Hepatocyte (in vitro differentiated cells): ENCODE data around the gene CHST11.

ENCODE experiments used
- CTCF ChIP-seq: fragments of 200-600 bp; sonication (generic); IDR thresholded peaks from 2 replicates; pipeline ENCODE4 v1.5.1; 2016; ENCODE audit warnings: antibody characterized with exemption, mild to moderate bottlenecking; ENCODE audit not compliant: poor library complexity
- EZH2 ChIP-seq: fragments of 200-600 bp; sonication (generic); IDR thresholded peaks from 2 replicates; pipeline ENCODE4 v1.6.1; 2016; ENCODE audit warnings: antibody characterized with exemption, mild to moderate bottlenecking, borderline replicate concordance
- EZH2phosphoT487 ChIP-seq: fragments of 200-600 bp; sonication (generic); IDR thresholded peaks from one replicate; pipeline ENCODE4 v1.6.1; 2018; ENCODE audit warnings: antibody characterized with exemption, mild to moderate bottlenecking, low read depth, moderate library complexity; ENCODE audit not compliant: unreplicated experiment, severe bottlenecking

- TF ChIP-seq CTCF (no peak), EZH2 (no peak), EZH2phosphoT487 (no peak)
Measured at GRCh38 chr12:104677441-104678089, 220.8 kb downstream of the CHST11 start.
